ENCODE data around the gene LIPT1.
A peak's percentile ranks its signal among the peaks of the same experiment; 100 is the strongest.
"Not testable (repeated sequence)": the region's sequence is repeated elsewhere in the genome, so short reads cannot be mapped to it uniquely, and the experiment has no call there.

Gene LIPT1

DNA sequence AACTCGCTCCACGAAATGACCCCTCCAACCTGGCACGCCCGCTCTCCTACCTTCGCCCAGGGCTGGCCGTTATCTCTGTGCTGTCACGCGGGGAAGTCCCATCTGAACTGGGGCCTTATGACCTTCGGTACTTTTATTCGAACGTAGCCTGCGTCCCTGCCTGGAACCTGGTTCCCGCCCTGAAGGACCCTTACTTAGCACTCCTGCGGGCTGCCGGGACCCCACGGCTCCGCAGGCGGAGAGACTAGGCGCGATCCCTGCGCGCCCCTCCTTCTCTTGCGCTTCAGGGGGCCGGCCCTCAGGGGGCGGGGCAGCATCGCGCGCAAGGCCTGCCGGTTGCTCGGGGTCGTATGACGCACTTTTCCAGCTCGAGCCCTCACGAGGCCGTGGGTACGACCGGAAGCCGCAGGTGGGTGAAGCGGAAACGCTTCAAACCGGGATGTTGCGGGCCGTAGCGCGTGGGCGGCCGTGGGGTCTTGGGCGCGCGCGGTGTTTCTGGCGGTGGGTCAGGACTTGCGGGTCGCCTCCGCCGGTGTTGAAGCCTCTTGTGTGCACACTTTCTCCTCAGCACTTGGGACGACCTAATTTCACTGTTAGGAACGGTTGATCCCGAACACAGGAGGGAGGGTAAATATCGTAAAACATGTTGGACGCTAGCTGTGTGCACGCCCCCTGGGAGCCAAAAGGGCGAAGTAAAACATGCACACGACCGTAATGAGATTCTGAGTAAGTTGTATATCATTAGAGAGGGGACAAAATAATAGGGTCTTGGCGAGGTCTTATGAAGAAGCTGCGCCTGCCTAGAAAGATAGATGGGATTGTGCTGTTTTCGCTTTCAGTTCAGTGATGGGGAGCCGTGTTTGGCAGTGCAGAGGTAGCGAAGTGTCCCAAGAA is at the start of gene LIPT1, which contains the start of gene TSGA10:
TSS of gene LIPT1 (plus strand) at position 325 of the 894 bp plus-strand sequence. CDS start 6,991 bp downstream, outside the sequence.
TSS of gene TSGA10 (minus strand) at position 300 of the 894 bp plus-strand sequence. CDS start 45,503 bp downstream, outside the sequence.
- DNase-seq (ENCODE audit: insufficient read length, low spot score) (peak; percentile 98), FAIRE-seq (peak; percentile 98)

DNA sequence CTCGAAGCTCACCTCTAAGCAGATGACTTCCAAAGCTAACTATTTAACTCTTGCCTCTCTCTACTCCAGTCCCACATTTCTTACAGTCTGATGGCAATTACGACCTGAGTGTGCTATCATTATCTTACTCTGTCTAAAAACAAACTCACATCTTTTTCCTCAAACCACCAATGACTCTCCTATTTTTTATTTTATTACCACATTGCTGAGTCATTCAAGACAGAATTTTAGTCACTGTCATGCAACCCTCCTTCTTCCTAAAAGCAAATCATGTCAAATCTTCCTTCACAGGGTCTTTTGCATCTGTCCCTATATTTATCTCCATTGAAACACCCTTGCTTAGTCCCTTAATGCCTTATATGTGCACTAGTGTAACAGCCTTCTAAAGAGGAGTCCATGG is 47.9 kb upstream of the LIPT1 start:
- no peak for DNase-seq (ENCODE audit: insufficient read length, low spot score)

DNA sequence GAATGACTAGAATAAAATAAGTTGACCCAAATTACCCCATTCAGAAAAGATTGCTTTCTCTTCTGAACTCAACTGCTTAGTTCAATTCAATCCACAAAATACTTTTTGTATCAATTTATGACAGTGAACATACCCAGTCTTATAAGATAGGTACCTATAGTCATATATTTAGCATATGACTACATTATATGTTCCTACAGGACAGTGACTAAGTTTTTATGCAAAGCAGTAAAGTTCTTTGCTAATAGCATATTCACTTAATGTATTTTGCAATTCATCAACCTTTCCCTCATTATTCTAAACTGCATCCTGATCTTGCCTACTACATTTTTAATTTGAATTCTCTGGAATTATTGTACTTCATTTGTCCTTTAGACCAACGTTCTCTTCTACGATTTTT is 43.5 kb upstream of the LIPT1 start:
- DNase-seq (ENCODE audit: insufficient read length, low spot score) (no peak), FAIRE-seq (no peak)

More for the DNA sequence above, 47.9 kb upstream of the LIPT1 start:
- no peak for FAIRE-seq

DNA sequence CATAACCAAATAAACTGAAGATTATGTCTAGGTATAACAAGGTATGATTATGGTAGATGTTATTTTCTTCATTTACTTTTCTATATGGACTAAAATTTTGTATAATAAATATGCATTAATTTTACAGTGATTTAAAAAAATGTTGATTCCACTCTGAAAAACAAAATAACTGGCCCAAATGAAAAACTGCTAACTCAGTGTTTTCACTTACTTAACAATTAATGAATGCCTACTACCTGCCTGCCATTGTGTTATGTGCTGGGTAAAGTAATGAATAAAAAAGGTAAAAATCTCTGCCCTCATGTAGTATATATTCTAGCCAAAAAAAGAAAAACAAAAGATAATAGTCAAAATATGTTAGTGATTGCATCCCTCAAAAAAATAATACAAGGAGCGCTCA is 42.8 kb upstream of the LIPT1 start:
- FAIRE-seq (no peak), DNase-seq (ENCODE audit: insufficient read length, low spot score) (no peak)

DNA sequence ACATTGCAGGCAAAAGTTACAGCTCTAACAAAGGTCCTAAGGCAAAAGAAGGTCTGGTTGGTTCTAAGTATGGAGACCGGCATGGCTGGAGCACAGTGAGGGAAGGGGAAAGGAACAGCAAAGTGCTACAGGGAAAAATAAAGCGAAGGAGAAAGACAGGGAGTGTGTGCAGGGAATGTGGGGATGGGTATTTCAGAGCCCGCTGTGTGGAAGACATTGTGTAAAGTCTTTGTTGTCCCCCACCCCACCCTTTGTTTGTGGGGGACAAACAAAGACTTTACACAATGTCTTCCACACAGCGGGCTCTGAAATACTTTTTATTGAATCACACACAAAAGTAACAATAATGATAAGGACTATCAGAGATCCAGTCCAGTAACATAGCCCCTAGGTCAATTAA is 42.1 kb upstream of the LIPT1 start:
- no peak for DNase-seq (ENCODE audit: insufficient read length, low spot score)
- FAIRE-seq, result no peak

DNA sequence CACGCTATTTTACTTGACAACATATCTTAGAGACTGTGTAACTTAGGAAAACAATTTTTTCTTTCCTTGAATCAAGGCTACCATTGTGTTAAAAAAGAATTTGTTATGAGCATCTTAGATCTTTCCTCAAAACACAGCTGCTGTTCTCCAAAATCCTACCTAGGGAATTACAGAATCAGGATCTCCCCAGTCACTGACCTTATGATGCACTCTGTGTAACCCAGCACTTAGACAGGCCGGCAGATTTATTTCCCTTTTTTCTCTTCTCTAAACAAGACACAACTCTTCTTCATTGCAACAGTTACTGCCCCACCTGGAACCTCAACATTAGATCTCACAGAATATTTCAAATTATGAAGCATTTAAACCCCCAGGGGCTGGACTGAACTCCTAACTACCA is 26.8 kb upstream of the LIPT1 start:
- no peak for DNase-seq (ENCODE audit: insufficient read length, low spot score)
- no peak for FAIRE-seq

DNA sequence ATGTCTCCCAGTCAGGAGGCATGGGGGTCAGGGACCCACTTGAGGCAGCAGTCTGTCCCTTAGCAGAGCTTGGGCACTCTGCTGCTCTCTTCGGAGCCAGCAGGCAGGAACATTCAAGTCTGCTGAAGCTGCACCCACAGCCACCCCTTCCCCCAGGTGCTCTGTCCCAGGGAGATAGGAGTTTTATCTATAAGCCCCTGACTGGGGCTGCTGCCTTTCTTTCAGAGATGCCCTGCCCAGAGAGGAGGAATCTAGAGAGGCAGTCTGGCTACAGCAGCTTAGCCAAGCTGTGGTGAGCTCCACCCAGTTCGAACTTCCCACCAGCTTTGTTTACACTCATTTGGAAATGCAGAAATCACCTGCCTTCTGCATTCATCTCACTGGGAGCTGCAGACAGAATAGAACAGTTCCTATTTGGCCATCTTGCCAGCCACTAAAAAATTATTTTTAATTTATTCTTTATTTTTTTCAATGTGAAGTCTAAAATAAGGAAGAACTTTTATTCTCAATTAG is 19.7 kb upstream of the LIPT1 start:
- not testable (repeated sequence) for DNase-seq (ENCODE audit: insufficient read length, low spot score)

DNA sequence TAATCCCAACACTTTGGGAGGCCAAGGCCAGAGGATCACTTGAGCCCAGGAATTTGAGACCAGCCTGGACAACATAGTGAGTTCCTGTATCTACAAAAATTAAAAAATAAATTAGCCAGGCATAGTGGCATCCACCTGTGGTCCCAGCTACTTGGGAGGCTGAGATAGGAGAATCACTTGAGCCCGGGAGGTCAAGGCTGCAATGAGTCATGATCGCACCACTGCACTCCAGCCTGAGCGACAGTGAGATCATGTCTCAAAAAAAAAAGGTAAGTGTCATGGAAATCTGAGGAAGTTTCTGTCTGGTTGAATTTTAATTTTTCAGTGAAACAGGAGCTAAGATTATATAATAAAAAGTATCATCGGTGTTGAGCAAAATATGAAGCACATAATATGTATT is 15.8 kb upstream of the LIPT1 start:
- FAIRE-seq, result no peak
- DNase-seq (ENCODE audit: insufficient read length, low spot score), result no peak

More for the DNA sequence above, 19.7 kb upstream of the LIPT1 start:
- not testable (repeated sequence) for FAIRE-seq

DNA sequence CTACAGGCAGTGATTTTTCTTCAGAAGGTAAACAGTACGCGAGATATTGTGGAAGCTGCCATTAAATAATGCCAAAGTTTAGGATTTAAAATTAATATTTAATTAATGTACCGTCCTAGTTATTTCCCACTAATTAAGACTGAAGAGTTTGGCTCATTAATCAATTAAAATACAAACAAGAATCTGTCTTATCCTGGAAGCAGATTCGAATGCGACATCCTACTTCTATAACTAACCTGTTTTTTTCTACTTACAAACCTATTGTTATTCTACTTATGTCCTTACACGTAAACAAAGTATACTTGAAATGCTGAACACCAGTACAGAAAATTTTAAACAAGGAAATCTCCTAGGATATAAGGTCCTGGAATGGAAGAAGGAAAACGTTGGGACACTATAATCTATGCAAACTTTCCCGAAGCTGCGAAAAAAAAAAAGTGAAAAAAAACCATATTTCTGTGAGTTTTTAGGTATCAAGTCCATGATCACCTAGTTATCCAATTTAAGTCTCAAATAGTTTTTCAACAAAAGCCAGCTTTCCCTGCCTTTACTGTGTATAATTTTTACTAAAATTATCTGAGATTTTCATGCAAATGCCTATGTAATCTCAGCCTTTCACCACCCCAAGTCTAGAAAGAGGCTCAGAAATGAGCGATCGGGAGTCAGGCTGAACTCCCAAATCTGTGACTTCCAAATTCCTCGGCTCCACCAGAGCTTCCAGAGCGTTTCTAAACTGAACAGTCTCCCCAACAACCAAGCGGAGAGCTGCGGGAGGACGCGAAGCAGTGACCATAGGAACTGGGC is 14.5 kb upstream of the LIPT1 start:
- FAIRE-seq, result no peak
- no peak for DNase-seq (ENCODE audit: insufficient read length, low spot score)

DNA sequence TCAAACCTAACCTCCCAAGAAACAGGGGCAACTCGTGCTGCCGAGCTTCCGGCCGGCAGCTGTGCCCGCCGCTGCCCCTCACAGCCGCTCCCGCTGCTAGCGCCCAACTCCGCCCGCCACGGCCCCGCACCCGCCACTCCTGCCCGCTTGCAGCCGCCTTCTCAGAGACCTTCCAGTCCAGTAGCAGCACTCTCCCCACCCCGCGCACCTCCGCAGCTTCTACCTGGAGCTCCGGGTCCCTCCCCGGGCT is 14.0 kb upstream of the LIPT1 start:
- DNase-seq (ENCODE audit: insufficient read length, low spot score), result peak; percentile 54
- FAIRE-seq, result peak; percentile 23

DNA sequence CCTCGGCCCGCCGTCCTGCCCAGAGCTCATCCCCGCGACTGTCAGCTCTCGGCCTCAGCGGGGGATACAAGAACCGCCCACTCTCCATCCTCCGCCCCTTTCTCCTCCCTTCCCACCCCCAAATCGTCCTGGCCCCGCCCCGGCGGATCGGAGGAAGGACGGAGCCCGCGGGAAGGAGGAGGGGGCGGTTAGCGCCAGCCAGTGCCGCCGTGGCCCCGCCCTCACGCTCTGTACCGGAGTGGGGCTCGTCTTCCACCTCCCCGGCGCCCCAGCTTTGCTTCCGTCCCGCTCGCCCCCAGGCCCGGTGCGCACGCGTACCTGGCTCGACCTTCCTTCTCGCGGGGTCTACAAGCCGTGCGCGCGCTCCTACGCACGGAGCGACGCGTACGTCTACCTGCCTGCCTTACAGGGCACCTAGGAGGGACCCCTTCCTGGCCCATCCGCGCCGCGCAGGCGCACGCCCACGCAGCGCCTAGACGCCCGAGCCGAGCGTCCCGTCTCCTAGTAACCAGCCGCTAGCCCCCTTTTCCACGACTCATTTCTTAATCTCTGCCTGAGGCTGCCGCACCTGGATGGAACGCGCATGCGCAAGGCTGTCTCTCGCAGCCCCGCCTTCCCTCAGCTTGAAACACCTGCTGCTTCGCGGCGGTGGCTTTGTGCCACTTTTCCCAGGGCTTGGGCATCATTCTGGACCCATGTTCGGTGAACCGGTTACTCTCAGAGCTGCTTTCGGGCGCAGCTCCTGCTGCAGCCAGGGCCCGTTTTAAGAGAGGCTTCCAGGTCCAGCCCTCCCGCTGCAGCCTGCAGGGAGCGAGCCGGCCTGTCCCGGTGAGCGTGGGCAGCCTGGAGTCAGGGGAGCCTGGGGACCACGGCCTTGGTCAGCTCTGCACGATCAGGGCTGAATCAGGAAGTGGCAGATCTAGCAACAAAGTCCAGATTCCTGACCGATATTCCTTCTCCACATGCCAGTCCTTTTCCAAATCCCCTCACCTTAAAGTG is 13.4 kb upstream of the LIPT1 start, which contains the start of gene C2orf15:
TSS of gene C2orf15 (plus strand) at position 598 of the 999 bp plus-strand sequence. CDS start 8,852 bp downstream, outside the sequence.
- FAIRE-seq (peak; percentile 95), DNase-seq (ENCODE audit: insufficient read length, low spot score) (peak; percentile 95)

DNA sequence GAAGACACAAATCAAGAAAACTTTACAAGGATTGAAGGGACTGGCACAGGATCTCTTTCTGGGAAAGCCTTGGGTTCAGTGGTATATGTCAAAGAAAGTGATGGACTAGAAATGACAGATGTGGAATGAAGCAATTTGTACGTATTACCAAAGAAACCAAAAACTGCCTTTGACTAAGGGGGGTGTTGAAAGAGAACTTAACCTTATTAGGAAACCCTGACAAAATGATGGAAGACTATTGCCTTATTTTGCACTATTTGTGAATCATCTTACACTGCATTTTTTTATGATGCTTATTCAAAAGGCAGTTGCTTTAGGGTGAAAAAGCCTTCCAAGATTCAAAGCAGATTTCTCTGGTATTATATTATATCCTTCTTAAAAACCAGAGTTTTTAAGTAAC is 4.1 kb upstream of the LIPT1 start:
- no peak for FAIRE-seq
- no peak for DNase-seq (ENCODE audit: insufficient read length, low spot score)

DNA sequence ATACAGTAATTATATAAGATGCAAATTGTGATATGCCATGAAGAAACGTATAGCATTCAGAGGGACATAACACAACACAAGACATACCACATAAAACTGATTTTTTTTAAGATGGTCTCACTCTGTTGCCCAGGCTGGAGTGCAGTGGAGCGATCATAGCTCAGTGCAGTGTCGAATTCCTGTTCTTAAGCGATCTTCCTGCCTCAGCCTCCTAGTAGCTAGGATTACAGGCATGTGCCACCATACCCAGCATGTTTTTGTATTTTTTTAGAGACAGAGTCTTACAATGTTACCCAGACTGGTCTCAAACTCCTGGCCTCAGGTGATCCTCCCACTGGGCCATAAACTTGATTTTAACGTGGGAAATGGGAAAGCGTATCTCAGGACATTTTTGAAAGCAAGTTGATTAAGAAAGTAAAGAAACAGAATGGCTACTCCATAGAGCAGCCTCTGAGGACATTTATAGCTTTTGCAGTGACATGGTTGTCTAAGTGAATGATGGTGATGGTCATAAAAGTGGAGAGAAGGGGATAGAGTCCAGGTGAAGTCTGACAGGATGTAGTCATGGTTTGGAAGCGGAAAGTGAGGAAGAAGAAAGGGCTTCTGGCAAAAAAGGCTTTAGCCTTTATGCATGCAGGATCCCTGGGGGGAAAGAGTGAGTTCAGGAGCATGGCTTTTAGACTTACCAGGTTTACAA is 2.4 kb upstream of the LIPT1 start:
- DNase-seq (ENCODE audit: insufficient read length, low spot score) (no peak), FAIRE-seq (no peak)

DNA sequence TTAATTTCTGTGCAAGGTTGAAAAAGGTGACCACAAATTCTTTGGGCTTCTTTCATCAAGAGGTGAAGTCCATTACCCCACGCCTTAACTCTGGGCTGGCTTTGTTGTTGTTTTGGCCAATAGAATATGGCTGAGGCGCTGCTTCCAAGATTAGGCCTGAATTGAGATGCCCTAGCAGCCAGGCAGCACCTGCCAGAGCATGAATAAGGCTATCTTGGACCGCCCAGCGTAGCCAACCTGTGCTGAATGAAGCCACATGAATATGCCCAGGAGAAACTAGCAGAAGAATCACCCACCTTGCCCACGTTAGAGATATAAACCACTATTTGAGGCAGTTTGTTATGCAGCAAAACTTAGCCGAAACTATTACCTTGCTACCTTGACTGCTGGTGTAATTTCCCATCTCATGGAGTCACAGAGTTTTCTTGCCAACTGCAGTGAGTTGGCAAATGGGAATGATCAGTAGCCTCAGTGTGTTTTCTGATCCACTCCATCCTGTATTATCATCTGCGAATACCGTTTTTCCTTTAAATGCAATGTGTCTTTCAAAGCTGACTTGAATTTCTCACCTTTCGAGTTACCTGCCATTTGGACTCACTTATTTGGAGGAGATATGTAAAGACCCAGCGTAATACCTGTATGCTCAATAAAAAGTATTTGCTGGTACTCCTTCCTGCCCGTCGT is 704 bp upstream of the LIPT1 start:
- DNase-seq (ENCODE audit: insufficient read length, low spot score) (no peak), FAIRE-seq (peak; percentile 57)

DNA sequence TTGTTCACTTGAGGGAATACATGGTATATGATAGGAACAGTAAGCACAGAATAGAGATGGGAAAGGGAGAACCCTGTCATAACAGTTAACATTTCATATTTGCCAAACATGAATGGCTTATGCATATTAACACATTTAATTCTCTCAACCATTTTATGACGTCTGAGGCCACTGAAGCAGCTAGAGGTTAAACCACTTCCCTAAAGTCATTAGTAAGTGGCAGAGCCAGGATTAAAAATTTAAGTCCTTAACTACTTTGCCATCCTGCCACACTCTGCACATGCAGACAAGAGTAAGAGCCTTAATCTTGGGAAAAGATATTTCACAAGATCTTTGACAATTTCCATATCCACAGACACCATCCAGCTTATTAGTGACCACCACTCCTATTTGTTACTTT is 2.1 kb downstream of the LIPT1 start:
- FAIRE-seq (no peak), DNase-seq (ENCODE audit: insufficient read length, low spot score) (no peak)

DNA sequence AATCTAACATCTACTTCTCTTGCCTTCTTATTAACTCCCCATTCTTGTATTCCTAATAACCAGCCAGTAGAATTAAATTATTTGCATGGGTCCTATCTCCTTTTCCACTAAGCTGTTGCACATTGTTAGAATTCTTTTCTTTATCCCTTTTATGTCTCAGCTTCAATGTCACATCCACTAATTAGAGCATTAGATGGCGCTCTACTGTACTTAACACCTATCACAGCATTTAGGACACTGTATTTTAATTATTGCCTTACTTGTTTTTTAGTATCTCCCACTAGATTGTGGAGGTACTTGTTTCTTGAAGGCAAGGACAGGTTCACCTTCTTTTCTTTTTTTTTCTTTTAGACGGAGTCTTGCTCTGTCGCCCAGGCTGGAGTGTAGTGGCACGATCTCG is 3.8 kb downstream of the LIPT1 start:
- no peak for DNase-seq (ENCODE audit: insufficient read length, low spot score)
- no peak for FAIRE-seq

DNA sequence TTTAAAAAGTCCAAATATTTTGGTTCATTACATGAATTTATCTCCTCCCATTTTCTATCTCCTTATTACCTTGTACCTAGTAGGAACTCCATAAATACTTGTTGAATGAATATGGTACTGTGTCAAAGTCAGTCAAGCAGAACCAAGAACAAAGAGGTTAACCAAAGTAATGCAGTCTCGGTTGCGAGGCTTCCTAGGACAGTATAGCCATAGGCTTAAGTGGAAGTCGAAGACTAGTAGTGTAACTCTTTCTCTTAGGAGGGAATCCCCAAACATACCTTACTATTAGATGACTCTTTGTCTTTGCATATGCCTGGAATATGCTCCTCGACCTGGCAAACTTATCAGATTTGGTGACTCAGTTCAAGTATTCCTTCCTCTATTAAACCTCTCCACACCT is 4.8 kb downstream of the LIPT1 start:
- DNase-seq (ENCODE audit: insufficient read length, low spot score), result no peak
- FAIRE-seq, result no peak

DNA sequence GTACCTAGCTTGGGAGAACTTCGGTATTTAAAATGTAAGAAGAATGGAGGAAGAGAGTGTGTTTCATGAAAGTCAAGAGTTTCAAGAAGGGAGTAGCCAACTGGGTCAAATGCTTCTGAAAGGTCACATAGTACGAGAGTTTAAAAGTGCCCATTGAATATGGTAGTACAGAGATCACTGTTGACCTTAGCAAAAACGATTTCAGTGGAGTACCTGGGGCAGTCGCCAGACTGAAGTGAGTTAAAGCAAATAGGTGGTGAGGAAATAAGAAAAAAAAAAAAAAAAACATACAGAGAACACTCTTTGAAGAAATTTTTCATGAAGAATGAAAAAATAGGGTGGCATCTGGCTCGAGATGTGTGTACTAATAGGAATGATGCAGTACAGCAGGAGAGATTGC is 11.5 kb downstream of the LIPT1 start:
- FAIRE-seq (no peak), DNase-seq (ENCODE audit: insufficient read length, low spot score) (no peak)

DNA sequence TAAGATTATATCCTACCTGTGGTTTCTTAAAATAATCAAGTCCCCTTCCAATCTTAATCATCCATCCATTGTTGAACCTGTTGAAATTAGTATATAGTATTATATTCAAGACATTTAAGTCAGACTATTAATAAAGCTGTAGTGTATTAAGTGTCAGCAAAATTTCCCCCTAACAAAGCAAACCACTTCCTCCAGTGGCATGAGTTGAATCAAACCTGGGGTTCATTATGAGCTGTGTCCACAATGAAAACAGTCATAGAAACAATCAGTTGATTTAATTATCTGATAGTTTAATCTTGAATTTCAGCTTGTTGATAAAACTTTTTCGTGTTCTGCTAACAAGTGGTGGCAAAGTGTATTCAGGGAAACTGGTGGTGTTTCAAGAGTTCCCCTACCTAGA is 14.8 kb downstream of the LIPT1 start:
- FAIRE-seq (no peak), DNase-seq (ENCODE audit: insufficient read length, low spot score) (no peak)
